GM12865 (cell line): ENCODE measurements around the gene USP44.

Experiments used
- DNase-seq: peaks from one replicate; pipeline ENCODE4 v3.0.0; 2010; ENCODE audit warnings: low read depth
- H3K4me3 ChIP-seq: 2 replicates; pipeline ENCODE4 v1.5.1; 2011; ENCODE audit warnings: mild to moderate bottlenecking, low read depth, low read length, control low read depth
- TF ChIP-seq, protein P1 (sequence below): IDR thresholded peaks from 2 replicates; pipeline ENCODE4 v1.5.1; 2011; ENCODE audit warnings: low read length, control low read depth, low read depth, inconsistent platforms; ENCODE audit not compliant: insufficient read depth; ENCODE audit errors: missing control alignments

Gene USP44

DNA sequence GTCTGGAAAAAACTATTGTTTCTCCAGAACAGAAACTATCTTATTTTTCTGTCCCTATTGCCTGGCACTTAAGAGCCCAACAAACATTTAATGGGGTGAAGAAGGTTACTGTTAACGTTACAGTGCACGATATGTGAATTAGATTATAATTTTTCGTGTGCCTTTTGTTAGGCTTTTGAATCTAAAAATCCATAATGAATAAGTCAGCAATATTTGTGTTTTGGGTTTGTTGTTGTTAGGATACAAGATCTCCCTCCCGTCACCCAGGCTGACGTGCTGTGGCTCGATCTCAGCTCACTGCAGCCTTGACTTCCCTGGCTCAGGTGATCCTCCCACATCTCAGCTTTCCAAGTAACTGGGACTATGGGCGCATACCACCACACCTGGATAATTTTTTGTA lies 69.4 kb downstream of the USP44 start:
- TF ChIP-seq, protein P1, sequence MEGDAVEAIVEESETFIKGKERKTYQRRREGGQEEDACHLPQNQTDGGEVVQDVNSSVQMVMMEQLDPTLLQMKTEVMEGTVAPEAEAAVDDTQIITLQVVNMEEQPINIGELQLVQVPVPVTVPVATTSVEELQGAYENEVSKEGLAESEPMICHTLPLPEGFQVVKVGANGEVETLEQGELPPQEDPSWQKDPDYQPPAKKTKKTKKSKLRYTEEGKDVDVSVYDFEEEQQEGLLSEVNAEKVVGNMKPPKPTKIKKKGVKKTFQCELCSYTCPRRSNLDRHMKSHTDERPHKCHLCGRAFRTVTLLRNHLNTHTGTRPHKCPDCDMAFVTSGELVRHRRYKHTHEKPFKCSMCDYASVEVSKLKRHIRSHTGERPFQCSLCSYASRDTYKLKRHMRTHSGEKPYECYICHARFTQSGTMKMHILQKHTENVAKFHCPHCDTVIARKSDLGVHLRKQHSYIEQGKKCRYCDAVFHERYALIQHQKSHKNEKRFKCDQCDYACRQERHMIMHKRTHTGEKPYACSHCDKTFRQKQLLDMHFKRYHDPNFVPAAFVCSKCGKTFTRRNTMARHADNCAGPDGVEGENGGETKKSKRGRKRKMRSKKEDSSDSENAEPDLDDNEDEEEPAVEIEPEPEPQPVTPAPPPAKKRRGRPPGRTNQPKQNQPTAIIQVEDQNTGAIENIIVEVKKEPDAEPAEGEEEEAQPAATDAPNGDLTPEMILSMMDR: no peak
- H3K4me3 ChIP-seq: no peak overlapping the region
- no peak for DNase-seq

DNA sequence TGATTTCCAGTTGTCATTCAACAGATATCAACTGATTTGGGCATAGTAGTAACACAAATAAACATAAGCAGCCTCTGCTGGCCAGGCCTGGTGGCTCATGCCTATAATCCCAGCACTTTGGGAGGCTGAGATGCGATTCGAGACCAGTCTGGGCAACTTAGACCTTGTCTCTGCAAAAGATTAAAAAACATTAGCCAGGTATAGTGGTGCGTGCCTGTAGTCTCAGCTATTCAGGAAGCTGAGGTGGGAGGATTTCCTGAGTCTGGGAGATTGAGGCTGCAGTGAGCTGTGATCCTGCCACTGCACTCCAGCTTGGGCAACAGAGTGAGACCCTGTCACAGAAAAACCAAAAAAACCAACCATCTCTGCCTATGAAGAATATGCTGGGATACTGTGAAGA lies 70.2 kb downstream of the USP44 start:
- H3K4me3 ChIP-seq: no peak overlapping the region
- TF ChIP-seq, protein P1: no peak
- DNase-seq: no peak

DNA sequence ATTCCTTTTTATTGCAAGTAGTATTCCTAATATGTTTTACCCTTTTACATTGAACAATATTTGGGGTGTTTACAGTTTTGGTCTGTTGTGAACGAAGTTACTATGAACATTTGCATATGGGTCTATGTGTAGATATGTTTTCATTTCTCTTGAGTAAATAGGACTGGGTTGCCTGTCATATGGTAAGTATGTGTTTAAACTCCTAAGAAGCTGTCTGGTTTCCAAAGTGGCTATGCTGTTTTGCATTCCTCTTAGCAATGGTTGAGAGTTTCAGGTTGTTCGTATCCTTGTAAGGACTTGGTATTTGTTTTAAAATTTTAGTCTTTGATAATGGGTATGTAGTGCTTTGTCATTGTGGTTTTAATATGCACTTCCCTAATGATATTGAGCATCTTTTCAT lies 71.0 kb downstream of the USP44 start:
- TF ChIP-seq, protein P1: no peak
- peak; percentile 16 for DNase-seq
- H3K4me3 ChIP-seq: no peak overlapping the region

DNA sequence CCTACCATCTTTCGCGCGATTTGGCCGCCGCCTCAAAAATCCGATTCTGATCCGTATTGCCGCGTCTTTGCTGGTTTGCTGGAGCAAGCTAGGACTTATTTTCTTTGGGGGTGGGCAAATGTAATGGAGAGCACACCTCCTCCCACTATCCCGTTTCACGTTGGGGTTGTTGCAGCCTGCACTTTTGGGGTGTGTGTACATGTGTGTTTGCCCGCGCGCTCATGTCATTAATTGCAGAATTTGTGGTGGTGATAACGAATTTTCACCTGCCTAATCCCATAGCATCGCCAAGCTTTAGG lies 76.7 kb downstream of the USP44 start:
- H3K4me3 ChIP-seq: peak overlapping the region; percentile 91
- DNase-seq: no peak
- TF ChIP-seq, protein P1: no peak

DNA sequence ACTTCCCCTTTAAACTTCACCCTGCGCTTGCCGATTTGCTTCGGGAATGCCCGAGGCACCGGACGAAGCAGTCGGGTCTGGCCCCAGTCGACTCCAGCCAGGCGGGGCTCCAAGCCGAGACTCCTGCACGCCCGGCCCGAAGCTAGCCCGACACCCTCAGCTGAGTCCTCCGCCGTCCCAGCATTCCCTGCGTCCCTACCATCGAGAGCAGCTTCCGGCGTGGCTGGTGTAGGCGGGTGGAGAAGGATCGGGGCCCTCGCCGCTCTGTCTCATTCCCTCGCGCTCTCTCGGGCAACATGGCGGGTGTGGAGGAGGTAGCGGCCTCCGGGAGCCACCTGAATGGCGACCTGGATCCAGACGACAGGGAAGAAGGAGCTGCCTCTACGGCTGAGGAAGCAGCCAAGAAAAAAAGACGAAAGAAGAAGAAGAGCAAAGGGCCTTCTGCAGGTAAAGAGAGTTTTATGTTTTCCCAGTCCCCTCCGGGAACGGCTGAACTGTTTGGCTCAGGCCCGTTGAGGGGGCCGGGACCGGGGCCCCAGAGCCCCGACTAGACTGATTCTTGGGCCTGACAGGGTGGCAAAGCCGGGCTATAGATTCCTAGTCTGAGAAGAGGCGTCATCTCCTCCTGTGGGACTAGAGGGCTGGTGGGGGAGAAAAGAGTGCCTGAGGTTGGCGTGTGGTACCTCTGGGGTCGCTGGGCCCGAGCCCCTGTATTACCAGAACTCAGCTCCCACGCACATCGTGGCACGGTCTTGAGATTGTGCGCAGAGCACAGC lies 77.2 kb downstream of the USP44 start, which contains the start of gene METAP2:
Gene METAP2 (plus strand): TSS at position 269 of the 776 bp plus-strand sequence. CDS start 28 bp downstream, at position 297.
- TF ChIP-seq, protein P1: no peak
- DNase-seq: peak; percentile 98

DNA sequence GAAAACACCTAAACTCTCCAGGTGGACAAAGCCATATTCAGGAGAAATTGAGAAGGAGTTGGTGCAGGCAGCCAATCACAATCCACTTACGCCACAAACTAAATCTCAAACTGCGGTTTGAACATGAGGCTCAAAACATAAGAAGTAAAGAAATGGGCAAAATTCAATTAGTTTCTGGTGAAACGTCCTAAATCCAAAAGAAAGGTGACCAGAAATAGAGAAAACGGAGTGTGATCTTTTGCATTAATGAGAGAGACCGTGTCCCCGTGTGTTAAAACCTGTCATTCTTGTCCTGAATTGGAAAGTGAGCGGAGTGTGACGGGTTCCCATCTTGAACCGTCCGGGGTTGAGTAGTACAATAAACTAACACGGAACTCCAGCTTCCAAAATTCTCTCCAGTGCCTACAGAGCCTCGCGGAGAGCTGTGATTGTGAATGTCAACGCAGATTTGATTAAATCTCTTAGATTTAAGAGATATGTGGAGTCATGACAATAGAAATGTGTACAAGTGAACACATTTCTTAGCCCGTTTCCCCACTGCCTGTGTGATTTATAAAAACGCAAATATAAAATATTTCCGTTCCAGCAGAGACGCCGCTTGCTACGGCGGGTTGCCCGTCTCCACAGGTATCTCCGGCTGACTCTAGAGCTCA lies 77.9 kb downstream of the USP44 start:
- H3K4me3 ChIP-seq: peak overlapping the region; percentile 91
- DNase-seq: peak; percentile 55
- TF ChIP-seq, protein P1: no peak

More for the DNA sequence above, 77.2 kb downstream of the USP44 start, which contains the start of gene METAP2:
- peak within 1 kb of the TSS; percentile 91 for H3K4me3 ChIP-seq
